HepG2 (cell line): ENCODE data around the gene TBC1D16. TPM values are rescaled to one million over a fixed set of nuclear protein-coding genes. Genes with fewer than 3 reads are reported as not detected.

Experiments
- ATM ChIP-seq: fragments of 450-650 bp; IDR thresholded peaks from 2 replicates; pipeline ENCODE4 v1.7.1; 2017; ENCODE audit warnings: mild to moderate bottlenecking, borderline replicate concordance
- BORCS8-MEF2B ChIP-seq: sonication (generic); formaldehyde crosslinking; IDR thresholded peaks from 2 replicates; pipeline ENCODE4 v1.8.0; 2022; ENCODE audit warnings: mild to moderate bottlenecking, missing genetic modification reagents
- DR1 ChIP-seq: sonication (generic); formaldehyde crosslinking; IDR thresholded peaks from 2 replicates; pipeline ENCODE4 v1.8.0; 2021; ENCODE audit warnings: mild to moderate bottlenecking, missing genetic modification reagents, inconsistent platforms
- SAP130 ChIP-seq: IDR thresholded peaks from 2 replicates; pipeline ENCODE4 v1.6.1; 2016; ENCODE audit warnings: low read depth
- STAG1 ChIP-seq: sonication (generic); formaldehyde crosslinking; IDR thresholded peaks from 2 replicates; pipeline ENCODE4 v1.4.0; 2020; ENCODE audit warnings: missing genetic modification reagents
- TOPORS ChIP-seq: sonication (generic); formaldehyde crosslinking; IDR thresholded peaks from 2 replicates; pipeline ENCODE4 v1.8.0; 2023; ENCODE audit warnings: mild to moderate bottlenecking, missing genetic modification reagents
- TSC22D2 ChIP-seq: sonication (generic); formaldehyde crosslinking; IDR thresholded peaks from 2 replicates; pipeline ENCODE4 v1.5.1; 2020; ENCODE audit warnings: missing genetic modification reagents, mild to moderate bottlenecking, borderline replicate concordance
- ZKSCAN8 ChIP-seq: IDR thresholded peaks from 2 replicates; pipeline ENCODE4 v1.6.1; 2016; ENCODE audit warnings: borderline replicate concordance, missing genetic modification reagents, missing compliant biosample characterization
- ZNF121 ChIP-seq: sonication (generic); formaldehyde crosslinking; IDR thresholded peaks from 2 replicates; pipeline ENCODE4 v1.5.0; 2020; ENCODE audit warnings: mild to moderate bottlenecking, missing genetic modification reagents
- ZNF3 ChIP-seq: IDR thresholded peaks from 2 replicates; pipeline ENCODE4 v1.7.0; 2017; ENCODE audit warnings: inconsistent platforms
- ZNF616 ChIP-seq: sonication (generic); formaldehyde crosslinking; IDR thresholded peaks from 2 replicates; pipeline ENCODE4 v1.5.0; 2020; ENCODE audit warnings: low read depth, mild to moderate bottlenecking, missing genetic modification reagents
- ZNF749 ChIP-seq: sonication (generic); formaldehyde crosslinking; IDR thresholded peaks from 2 replicates; pipeline ENCODE4 v1.8.0; 2022; ENCODE audit warnings: mild to moderate bottlenecking, missing genetic modification reagents, moderate library complexity, borderline replicate concordance
- ZNF883 ChIP-seq: sonication (generic); formaldehyde crosslinking; IDR thresholded peaks from 2 replicates; pipeline ENCODE4 v1.5.1; 2020; ENCODE audit warnings: mild to moderate bottlenecking, missing genetic modification reagents; ENCODE audit errors: not compliant biosample characterization
- polyA plus RNA-seq, 8 experiments: library from polyadenylated mRNA; depleted of rRNA in 3 of 8; stranded (reverse) in 7 of 8; unstranded in 1 of 8; fragments of >200 nt; fragmentation: Illumina TruSeq in 4 of 8; extraction: Trizol in 4 of 8; gene quantifications; 2 replicates each; pipeline versions ENCODE4 v1.2.1 to v1.2.3, GENCODE V29; 2011 to 2016; ENCODE audit warnings: low read depth in 4 of 8, missing spikeins in 1 of 8, mixed read lengths in 1 of 8; ENCODE audit not compliant: insufficient read depth in 1 of 8
- total RNA-seq, 5 experiments: library from RNA; depleted of rRNA; stranded (reverse); fragments of >200 nt; fragmentation: Illumina TruSeq; extraction: Trizol; gene quantifications; 2 replicates each; pipeline ENCODE4 v1.2.3, GENCODE V29; 2016; ENCODE audit warnings: low read depth in 1 of 5
- TF ChIP-seq, protein P1 (sequence below): IDR thresholded peaks from 2 replicates; pipeline ENCODE4 v1.6.1; 2016
- TF ChIP-seq, protein P2 (sequence below): sonication (generic); formaldehyde crosslinking; IDR thresholded peaks from 2 replicates; pipeline ENCODE4 v1.4.0; 2020; ENCODE audit warnings: missing genetic modification reagents, mild to moderate bottlenecking, borderline replicate concordance
- TF ChIP-seq, protein P3 (sequence below): sonication (generic); formaldehyde crosslinking; conservative IDR thresholded peaks from 2 replicates; pipeline ENCODE4 v1.8.0; 2022; ENCODE audit warnings: mild to moderate bottlenecking, moderate library complexity, missing genetic modification reagents
- TF ChIP-seq, protein P4 (sequence below): sonication (generic); formaldehyde crosslinking; IDR thresholded peaks from 2 replicates; pipeline ENCODE4 v1.8.0; 2022; ENCODE audit warnings: mild to moderate bottlenecking, missing genetic modification reagents, moderate library complexity
- TF ChIP-seq, protein P5 (sequence below): IDR thresholded peaks from 2 replicates; pipeline ENCODE4 v1.6.1; 2016; ENCODE audit warnings: mild to moderate bottlenecking, missing biosample characterization, missing genetic modification reagents
- TF ChIP-seq, protein P6 (sequence below): IDR thresholded peaks from 2 replicates; pipeline ENCODE4 v1.6.1; 2016
- TF ChIP-seq, protein P7 (sequence below): sonication (generic); formaldehyde crosslinking; conservative IDR thresholded peaks from 2 replicates; pipeline ENCODE4 v1.8.1; 2023; ENCODE audit warnings: missing genetic modification reagents

The TBC1D16 gene
- total and polyA plus RNA-seq, 2 of the 13 experiments (the other 11 are each of a cell fraction or from before 2014, with no cell fraction given), result 14.9 to 24.9 TPM

DNA sequence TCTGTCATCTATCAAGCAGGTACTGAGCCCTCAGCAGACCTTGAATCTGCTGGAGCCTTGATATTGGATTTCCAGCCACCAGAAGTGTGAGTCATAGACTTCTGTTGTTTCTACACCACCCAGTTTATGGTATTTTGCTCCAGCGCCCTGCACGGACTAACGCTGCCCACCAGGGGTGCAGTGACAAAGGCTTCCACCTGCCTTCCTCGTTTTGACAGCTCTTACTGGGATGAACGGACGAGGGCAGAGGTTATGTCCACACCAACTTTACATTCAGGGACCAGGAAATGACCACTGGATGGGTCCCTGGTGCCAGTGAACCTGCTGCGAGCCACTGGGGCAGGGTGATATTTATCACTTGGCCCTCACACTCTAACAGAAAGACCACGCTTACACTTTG, 129.8 kb downstream of the TBC1D16 start (continued):
- TF ChIP-seq, protein P1, sequence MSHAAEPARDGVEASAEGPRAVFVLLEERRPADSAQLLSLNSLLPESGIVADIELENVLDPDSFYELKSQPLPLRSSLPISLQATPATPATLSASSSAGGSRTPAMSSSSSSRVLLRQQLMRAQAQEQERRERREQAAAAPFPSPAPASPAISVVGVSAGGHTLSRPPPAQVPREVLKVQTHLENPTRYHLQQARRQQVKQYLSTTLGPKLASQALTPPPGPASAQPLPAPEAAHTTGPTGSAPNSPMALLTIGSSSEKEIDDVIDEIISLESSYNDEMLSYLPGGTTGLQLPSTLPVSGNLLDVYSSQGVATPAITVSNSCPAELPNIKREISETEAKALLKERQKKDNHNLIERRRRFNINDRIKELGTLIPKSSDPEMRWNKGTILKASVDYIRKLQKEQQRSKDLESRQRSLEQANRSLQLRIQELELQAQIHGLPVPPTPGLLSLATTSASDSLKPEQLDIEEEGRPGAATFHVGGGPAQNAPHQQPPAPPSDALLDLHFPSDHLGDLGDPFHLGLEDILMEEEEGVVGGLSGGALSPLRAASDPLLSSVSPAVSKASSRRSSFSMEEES, result peak; percentile 77
- no peak for TF ChIP-seq TSC22D2 (CRISPR knock-in tag)
- peak; percentile 83 for TF ChIP-seq STAG1 (CRISPR knock-in tag)
- TF ChIP-seq ZKSCAN8 (CRISPR knock-in tag), result no peak; the same call in 1 of the 2 replicates
- peak; percentile 46; the same call in 1 of the 2 replicates for TF ChIP-seq DR1
- TF ChIP-seq, protein P2, sequence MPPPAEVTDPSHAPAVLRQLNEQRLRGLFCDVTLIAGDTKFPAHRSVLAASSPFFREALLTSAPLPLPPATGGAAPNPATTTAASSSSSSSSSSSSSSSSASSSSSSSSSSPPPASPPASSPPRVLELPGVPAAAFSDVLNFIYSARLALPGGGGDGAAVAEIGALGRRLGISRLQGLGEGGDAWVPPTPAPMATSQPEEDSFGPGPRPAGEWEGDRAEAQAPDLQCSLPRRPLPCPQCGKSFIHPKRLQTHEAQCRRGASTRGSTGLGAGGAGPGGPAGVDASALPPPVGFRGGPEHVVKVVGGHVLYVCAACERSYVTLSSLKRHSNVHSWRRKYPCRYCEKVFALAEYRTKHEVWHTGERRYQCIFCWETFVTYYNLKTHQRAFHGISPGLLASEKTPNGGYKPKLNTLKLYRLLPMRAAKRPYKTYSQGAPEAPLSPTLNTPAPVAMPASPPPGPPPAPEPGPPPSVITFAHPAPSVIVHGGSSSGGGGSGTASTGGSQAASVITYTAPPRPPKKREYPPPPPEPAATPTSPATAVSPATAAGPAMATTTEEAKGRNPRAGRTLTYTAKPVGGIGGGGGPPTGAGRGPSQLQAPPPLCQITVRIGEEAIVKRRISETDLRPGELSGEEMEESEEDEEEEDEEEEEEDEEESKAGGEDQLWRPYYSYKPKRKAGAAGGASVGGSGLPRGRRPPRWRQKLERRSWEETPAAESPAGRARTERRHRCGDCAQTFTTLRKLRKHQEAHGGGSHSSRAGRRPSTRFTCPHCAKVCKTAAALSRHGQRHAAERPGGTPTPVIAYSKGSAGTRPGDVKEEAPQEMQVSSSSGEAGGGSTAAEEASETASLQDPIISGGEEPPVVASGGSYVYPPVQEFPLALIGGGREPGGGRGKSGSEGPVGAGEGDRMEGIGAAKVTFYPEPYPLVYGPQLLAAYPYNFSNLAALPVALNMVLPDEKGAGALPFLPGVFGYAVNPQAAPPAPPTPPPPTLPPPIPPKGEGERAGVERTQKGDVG (CRISPR knock-in tag), result 0 out of 2 replicates have a peak, but pooled peaks have one; percentile 73
- no peak for TF ChIP-seq TOPORS (CRISPR knock-in tag)
- TF ChIP-seq, protein P3, sequence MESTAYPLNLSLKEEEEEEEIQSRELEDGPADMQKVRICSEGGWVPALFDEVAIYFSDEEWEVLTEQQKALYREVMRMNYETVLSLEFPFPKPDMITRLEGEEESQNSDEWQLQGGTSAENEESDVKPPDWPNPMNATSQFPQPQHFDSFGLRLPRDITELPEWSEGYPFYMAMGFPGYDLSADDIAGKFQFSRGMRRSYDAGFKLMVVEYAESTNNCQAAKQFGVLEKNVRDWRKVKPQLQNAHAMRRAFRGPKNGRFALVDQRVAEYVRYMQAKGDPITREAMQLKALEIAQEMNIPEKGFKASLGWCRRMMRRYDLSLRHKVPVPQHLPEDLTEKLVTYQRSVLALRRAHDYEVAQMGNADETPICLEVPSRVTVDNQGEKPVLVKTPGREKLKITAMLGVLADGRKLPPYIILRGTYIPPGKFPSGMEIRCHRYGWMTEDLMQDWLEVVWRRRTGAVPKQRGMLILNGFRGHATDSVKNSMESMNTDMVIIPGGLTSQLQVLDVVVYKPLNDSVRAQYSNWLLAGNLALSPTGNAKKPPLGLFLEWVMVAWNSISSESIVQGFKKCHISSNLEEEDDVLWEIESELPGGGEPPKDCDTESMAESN (CRISPR knock-in tag), result no peak
- no peak for TF ChIP-seq ATM
- TF ChIP-seq, protein P4, sequence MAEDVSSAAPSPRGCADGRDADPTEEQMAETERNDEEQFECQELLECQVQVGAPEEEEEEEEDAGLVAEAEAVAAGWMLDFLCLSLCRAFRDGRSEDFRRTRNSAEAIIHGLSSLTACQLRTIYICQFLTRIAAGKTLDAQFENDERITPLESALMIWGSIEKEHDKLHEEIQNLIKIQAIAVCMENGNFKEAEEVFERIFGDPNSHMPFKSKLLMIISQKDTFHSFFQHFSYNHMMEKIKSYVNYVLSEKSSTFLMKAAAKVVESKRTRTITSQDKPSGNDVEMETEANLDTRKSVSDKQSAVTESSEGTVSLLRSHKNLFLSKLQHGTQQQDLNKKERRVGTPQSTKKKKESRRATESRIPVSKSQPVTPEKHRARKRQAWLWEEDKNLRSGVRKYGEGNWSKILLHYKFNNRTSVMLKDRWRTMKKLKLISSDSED (CRISPR knock-in tag), result no peak
- TF ChIP-seq SAP130 (CRISPR knock-in tag), result peak; percentile 98
- no peak for TF ChIP-seq ZNF883 (CRISPR knock-in tag)
- TF ChIP-seq, protein P5, sequence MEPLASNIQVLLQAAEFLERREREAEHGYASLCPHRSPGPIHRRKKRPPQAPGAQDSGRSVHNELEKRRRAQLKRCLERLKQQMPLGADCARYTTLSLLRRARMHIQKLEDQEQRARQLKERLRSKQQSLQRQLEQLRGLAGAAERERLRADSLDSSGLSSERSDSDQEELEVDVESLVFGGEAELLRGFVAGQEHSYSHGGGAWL (CRISPR knock-in tag), result peak; percentile 47; the same call in 1 of the 2 replicates
- TF ChIP-seq, protein P6, sequence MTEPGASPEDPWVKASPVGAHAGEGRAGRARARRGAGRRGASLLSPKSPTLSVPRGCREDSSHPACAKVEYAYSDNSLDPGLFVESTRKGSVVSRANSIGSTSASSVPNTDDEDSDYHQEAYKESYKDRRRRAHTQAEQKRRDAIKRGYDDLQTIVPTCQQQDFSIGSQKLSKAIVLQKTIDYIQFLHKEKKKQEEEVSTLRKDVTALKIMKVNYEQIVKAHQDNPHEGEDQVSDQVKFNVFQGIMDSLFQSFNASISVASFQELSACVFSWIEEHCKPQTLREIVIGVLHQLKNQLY (CRISPR knock-in tag), result no peak
- TF ChIP-seq, protein P7, sequence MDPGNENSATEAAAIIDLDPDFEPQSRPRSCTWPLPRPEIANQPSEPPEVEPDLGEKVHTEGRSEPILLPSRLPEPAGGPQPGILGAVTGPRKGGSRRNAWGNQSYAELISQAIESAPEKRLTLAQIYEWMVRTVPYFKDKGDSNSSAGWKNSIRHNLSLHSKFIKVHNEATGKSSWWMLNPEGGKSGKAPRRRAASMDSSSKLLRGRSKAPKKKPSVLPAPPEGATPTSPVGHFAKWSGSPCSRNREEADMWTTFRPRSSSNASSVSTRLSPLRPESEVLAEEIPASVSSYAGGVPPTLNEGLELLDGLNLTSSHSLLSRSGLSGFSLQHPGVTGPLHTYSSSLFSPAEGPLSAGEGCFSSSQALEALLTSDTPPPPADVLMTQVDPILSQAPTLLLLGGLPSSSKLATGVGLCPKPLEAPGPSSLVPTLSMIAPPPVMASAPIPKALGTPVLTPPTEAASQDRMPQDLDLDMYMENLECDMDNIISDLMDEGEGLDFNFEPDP (CRISPR knock-in tag), result no peak
- no peak; the same call in 1 of the 2 replicates for TF ChIP-seq ZNF121 (CRISPR knock-in tag)
- peak; percentile 57; the same call in 1 of the 2 replicates for TF ChIP-seq ZNF3 (CRISPR knock-in tag)
- 0 out of 2 replicates have a peak, but pooled peaks have one; percentile 41 for TF ChIP-seq BORCS8-MEF2B (CRISPR knock-in tag)
- TF ChIP-seq ZNF616 (CRISPR knock-in tag), result peak; percentile 43; the same call in 1 of the 2 replicates
- TF ChIP-seq ZNF749 (CRISPR knock-in tag), result no peak
